ENCODE measurements around the gene CELF5.
"Not testable (repeated sequence)": the region's sequence is repeated elsewhere in the genome, so short reads cannot be mapped to it uniquely, and the experiment has no call there.

The CELF5 gene

GRCh38 chr19:3275583-3276340, 51.3 kb downstream of the CELF5 start:
- peak; percentile 67 to 78 for DNase-seq

GRCh38 chr19:3276341-3276799, 51.9 kb downstream of the CELF5 start:
- DNase-seq, result peak in 1 of 2 experiments; percentile 68

- no peak for DNase-seq
Observed at GRCh38 chr19:3277649-3278048, 53.2 kb downstream of the CELF5 start.

DNA sequence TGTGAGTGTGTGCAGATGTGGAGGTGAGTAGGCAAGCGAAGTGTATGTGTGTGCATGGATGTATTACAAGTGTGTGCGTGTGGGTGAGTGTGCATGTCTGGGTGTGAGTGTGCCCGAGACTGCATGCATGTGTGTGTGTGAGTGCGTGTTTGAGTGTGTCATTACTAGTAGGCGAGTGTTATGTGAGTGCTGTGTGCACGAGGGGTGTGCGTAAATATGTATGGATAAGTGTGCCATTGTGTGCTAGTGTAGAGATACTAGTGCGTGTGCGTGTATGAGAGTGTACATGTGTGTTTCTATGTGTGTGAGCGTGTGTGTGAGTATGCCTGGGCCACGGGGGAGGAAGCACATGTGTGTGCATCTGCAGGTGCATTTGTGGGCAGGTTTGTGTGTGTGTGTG, 53.8 kb downstream of the CELF5 start:
- no peak for DNase-seq

- no peak for DNase-seq
Observed at GRCh38 chr19:3278749-3279148, 54.3 kb downstream of the CELF5 start.

DNA sequence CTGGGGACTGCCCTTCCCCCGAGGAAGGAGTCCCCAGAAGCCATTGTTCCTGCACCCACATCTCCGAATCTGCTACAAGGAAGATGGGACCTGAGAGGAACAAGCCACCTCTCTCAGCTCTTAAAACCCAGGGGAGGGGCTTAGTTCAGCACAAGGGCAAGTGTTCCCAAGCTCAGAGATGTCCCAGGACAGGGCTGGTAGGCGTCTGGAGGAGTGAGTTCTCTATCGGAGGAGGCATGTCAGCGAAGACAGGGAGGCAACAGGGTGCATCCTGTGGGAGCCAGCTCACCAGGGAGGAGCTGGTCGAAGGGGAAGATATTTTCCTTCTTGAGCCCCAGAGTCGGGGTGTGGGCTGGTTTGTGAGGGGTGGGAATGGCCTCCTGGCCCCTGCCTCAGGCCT, 54.8 kb downstream of the CELF5 start:
- DNase-seq, result no peak

DNA sequence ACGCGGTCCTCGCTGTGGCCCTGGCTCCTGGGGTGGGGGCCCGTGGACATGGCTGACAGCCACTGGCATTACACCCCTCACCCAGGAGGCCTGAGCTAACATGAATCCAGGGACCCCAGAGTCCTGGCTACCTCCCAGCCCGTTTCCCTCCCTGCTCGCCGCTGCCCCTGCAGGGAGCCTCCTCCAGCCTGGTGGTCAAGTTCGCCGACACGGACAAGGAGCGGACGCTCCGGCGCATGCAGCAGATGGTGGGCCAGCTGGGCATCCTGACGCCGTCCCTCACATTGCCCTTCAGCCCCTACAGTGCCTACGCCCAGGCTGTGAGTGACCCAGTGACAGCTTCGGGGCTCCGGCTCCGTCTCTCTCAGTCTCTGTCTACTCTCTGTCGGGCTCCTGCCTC, 56.6 kb downstream of the CELF5 start:
- DNase-seq, result peak in 1 of 2 experiments; percentile 48

DNA sequence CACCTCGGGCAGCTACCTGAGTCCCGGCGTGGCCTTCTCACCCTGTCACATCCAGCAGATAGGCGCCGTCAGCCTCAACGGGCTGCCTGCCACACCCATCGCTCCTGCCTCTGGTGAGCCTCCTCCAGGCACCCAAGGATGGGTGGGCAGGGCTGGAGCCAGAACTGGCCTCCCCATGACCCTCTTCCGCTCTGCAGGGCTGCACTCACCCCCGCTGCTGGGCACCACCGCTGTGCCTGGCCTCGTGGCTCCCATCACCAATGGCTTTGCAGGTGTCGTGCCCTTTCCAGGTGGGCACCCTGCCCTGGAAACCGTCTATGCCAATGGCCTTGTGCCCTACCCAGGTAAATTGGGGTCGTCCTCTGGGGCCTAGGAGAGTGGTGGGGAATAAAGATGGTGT, 57.7 kb downstream of the CELF5 start:
- no peak for DNase-seq

- DNase-seq, result no peak
Observed at GRCh38 chr19:3282564-3282963, 58.1 kb downstream of the CELF5 start.

DNA sequence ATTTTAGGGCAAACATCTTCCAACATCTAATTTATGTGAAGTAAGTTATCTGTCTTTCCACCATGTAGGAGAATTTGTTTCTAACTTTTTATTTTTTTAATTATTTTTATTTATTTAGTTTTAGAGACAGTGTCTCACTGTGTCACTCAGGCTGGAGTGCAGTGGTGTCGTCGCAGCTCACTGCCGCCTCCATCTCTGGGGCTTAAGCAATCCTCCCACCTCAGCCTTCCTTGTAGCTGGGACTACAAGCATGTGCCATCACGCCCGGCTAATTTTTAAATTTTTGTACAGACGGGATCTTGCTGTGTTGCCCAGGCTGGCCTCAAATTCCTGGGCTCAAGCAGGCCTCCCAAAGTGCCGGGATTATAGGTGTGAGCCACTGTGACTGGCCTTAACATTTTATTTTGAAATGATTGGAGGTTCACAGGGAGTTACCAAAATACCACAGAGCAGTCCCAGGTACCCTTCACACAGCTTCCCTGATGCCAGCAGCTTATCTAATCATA, 58.8 kb downstream of the CELF5 start:
- DNase-seq, result no peak

- no peak for DNase-seq
Observed at GRCh38 chr19:3283886-3284657, 59.6 kb downstream of the CELF5 start.

- DNase-seq, result peak in 1 of 2 experiments; percentile 42
Observed at GRCh38 chr19:3284759-3285646, 60.5 kb downstream of the CELF5 start.

- no peak for DNase-seq
Observed at GRCh38 chr19:3285647-3286176, 61.3 kb downstream of the CELF5 start.

- no peak for DNase-seq
Observed at GRCh38 chr19:3287814-3288213, 63.4 kb downstream of the CELF5 start.

GRCh38 chr19:3288437-3288836, 64.0 kb downstream of the CELF5 start:
- not testable (repeated sequence) for DNase-seq

DNA sequence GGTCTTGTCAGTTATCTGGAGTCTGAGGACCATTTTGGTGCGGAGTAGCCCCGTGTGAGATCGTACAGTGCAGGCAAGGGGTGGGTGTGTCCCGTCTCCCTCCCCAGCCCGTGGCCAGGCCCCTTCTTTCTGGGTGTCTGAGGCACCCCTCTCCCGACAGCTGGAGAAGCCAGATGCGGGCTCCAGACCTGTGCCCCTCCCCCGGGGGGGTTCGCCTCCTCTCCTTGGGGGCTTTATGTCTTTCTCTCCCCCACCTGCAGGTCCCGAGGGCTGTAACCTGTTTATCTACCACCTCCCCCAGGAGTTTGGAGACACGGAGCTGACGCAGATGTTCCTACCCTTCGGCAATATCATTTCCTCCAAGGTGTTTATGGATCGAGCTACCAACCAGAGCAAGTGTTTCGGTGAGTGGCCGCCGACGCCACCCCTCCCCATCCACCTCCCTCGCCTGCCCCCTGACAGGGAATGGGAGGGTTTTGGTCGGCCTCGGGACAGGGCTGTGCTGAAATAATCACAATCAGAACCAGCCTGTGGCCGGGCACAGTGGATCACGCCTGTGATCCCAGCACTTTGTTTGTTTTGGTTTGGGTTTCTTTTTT, 65.6 kb downstream of the CELF5 start:
- DNase-seq, result peak in 1 of 2 experiments; percentile 30

DNA sequence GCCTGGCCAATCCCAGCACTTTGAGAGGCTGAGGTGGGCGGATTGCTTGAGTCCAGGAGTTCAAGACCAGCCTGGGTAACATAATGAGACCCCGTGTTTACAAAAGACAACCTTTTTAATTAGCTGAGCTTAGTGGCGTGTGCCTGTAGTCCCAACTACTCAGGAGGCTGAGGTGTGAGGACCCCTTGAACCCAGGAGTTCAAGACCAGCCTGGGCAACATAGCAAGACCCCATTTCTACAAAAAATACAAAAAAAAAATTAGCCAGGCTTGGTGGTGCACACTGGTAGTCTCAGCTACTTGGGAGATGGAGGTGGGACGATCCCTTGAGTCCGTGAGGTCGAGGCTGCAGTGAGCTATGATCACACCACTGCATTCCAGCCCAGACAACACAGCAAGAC, 66.4 kb downstream of the CELF5 start:
- DNase-seq, result not testable (repeated sequence)

DNA sequence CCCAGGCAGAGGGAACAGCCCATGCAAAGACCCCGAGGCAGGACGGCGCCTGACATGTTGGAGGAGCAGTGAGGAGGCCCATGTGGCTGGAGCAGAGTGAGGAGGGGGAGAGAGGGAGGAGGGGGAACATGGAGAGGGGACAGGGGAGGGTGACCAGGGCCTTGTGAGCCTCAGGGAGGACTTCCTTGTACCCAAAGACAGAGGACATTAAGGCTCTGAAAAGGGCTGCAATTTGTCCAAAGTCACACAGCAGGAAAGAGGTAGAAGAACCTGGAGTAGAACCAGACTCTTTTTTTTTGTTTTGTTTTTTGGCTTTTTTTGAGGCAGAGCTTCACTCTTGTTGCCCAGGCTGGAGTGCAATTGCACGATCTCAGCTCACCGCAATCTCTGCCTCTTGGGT, 67.2 kb downstream of the CELF5 start:
- DNase-seq, result no peak

GRCh38 chr19:3292958-3293529, 68.6 kb downstream of the CELF5 start:
- DNase-seq, result no peak

- no peak for DNase-seq
Observed at GRCh38 chr19:3293560-3293959, 69.1 kb downstream of the CELF5 start.

- DNase-seq, result no peak
Observed at GRCh38 chr19:3294080-3294850, 69.8 kb downstream of the CELF5 start.

All from NCI-H524 (cell line).